Activated T-cell treated with anti-CD3 and anti-CD28 coated beads for 48 hours (primary cell): ENCODE measurements around the gene CABLES1.
"Not testable (repeated sequence)": the region's sequence is repeated elsewhere in the genome, so short reads cannot be mapped to it uniquely, and the experiment has no call there.

Source experiments
- DNase-seq: peaks from one replicate; pipeline ENCODE4 v3.0.0-alpha.2; 2020; ENCODE audit warnings: low read depth

CABLES1 gene

DNA sequence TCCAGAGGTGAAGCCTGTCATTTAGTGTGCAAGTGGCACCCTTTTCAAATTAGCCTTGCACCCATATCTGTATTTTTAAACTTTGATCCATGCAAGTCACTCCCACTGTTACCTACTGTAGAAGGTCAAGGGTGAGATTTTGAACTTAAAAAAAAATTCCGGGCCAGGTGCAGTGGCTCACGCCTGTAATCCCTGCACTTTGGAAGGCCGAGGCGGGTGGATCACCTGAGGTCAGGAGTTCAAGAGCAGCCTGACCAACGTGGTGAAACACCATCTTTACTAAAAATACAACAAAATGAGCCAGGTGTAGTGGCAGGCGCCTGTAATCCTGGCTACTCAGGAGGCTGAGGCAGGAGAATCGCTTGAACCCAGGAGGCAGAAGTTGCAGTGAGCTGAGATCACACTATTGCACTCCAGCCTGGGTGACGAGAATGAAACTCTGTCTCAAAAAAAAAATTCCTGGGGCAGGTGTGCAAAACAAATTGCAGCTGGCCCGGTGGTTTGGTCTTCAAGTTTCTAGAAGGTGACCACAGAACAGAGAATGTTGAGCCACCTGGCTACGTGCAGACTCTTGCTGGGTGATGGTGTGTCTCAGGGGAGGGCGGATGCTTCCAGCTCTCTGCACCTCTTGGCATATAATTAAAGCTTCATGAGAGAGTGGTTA is 106.7 kb downstream of the CABLES1 start:
- not testable (repeated sequence) for DNase-seq

DNA sequence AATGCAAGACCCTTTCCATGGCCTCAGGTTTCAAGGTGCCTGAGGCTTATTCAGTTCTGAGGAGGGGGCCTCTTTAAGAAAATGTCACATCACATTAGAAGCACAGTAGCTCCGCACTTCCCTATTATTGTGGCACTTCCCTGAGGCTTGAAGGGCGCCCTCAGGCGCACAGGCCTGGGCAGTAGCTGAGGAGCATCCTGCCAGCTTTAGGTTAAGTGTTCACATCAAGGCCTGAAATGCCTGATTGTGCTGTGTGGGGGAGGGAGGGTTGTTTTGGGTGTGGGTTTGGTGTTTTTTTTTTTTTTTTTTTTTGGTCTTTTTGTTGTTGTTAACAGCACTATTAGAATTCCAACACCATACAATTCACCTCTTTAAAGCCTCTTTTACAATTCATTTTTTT is 107.9 kb downstream of the CABLES1 start:
- no peak for DNase-seq

DNA sequence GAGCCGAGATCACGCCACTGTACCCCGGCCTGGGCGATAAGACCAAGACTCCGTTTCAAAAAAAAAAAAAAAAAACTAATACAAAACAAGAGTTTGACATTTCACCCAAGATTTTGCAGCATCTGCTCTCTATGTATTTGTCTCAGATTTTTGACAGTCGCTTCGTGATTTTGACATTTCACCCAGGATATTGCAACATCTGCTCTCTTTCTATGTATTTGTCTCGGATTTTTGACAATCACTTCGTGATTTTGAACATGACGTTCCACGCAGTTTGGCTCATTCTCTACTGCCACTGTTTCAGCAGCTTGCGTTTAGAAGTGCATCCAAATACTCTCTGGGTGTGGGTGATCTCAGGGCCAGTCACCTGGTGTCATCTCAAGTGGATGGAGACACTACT is 108.5 kb downstream of the CABLES1 start:
- no peak for DNase-seq

GRCh38 chr18:23244401-23244800 is 109.1 kb downstream of the CABLES1 start:
- DNase-seq: no peak

- DNase-seq: no peak
Measured at GRCh38 chr18:23245461-23245860, 110.2 kb downstream of the CABLES1 start.

GRCh38 chr18:23247331-23247730 is 112.0 kb downstream of the CABLES1 start:
- DNase-seq: no peak

DNA sequence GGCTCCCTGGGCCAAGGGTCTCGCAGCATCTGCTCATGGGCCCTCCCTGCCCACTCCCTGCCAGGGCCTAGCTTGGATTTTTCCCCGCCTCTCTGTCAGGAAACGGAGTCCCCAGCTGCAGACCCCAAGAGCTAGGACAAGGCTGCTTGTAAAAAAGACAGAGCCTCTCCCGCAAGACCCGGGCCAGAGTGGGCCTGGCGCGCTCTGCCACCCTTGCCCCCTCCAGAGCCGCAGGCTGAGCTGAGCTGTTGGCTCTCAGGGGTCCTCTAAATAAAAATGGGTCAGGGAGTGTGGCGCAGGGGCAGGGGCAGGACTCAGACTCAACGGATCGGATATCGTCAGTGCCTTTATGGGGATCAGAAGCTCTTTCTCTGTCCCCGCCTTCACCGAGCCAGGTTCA is 112.6 kb downstream of the CABLES1 start:
- no peak for DNase-seq

DNA sequence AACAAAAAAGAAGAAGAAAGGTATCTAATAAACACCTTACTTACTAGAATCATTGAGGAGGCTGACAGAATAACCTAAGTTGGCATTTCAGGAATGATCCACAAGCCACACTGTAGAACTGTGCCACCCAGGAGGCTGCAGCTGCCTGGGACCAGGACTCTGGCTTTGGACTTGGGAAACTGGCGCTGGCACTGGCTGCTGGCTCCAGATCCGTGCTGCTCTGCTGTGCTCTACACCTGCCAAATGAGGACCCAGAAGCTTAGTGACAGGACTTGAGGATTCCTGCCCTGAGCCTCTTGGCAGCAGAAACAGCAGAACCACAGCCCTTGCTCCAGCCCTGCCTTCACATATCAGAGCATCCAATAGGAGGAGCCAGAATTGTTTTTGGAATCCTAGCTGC is 113.5 kb downstream of the CABLES1 start:
- DNase-seq: no peak

GRCh38 chr18:23249348-23249747 is 114.1 kb downstream of the CABLES1 start:
- no peak for DNase-seq

DNA sequence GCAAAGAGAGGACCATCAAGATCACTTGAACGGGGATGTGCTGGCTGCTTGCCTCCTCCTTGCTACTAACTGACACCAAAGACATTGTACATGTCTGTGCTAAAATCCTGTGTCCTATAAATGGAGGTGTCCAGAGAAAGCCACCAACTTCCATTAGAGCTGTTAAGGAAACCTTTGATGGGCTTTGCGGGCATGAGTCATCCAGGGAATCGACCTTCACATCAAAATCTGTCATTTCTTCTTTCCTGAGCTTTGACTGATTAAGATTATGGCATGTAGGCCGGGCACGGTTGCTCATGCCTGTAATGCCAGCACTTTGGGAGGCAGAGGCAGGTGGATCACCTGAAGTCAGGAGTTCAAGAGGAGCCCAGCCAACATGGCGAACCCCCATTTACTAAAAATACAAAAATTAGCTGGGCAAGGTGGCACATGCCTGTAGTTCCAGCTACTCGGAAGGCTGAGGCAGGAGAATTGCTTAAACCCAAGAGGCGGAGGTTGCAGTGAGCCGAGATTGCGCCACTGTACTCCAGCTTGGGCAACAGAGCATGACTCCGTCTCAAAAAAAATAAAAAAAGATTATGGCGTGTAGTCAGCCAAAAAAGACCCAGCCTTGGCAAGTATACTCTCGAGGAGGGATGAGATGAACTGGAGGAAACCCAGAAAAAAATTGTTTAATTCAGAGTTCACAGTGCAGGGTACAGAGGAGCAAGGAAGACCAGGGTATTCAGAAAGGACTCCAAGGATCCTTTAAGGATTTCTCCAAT is 115.8 kb downstream of the CABLES1 start:
- no peak for DNase-seq

GRCh38 chr18:23253630-23254029 is 118.3 kb downstream of the CABLES1 start:
- no peak for DNase-seq

- no peak for DNase-seq
Measured at GRCh38 chr18:23257137-23257536, 121.9 kb downstream of the CABLES1 start.

- no peak for DNase-seq
Measured at GRCh38 chr18:23257686-23258565, 122.6 kb downstream of the CABLES1 start.

GRCh38 chr18:23258566-23259469 is 123.5 kb downstream of the CABLES1 start:
- DNase-seq: no peak

GRCh38 chr18:23259701-23260681 is 124.7 kb downstream of the CABLES1 start:
- no peak for DNase-seq

- no peak for DNase-seq
Measured at GRCh38 chr18:23260926-23261590, 125.8 kb downstream of the CABLES1 start.

- DNase-seq: no peak
Measured at GRCh38 chr18:23263551-23264235, 128.4 kb downstream of the CABLES1 start.

DNA sequence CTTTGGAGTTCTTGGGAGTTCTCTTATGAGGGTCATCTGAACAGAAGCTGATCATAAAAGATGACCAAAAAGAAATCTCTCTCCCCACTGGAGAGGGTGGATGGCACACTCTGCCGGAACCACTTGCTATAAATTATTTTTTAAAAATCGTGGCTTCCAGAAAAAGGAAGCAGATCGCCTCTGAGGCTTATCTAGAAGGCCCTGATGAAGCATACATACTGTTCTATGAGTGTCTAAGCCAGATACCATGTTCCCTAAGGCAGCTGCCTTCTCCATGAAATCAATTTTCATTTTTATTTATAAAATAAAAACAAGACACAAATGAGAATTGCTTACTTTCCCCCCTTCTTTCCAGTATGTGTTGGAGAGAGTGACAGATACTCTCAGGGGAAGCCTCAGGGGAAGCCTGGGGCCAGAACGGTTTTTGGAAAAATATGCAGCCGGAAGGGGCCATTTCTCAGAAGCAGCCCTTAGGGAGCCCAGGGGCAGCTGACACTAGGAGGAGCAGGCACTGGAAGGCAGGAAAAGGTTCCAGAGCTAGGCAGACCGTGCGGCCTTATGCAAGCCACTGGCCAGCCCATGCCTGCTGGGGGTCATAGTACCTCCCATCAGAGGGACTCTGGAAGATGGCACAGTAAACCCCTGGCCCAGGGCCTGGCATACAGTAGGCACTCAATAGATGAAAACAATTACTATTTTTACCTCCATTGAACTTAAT is 130.6 kb downstream of the CABLES1 start:
- DNase-seq: no peak
